ENCODE results near the gene FOS.
A peak's percentile ranks its signal among the peaks of the same experiment; 100 is the strongest.

The FOS gene

DNA sequence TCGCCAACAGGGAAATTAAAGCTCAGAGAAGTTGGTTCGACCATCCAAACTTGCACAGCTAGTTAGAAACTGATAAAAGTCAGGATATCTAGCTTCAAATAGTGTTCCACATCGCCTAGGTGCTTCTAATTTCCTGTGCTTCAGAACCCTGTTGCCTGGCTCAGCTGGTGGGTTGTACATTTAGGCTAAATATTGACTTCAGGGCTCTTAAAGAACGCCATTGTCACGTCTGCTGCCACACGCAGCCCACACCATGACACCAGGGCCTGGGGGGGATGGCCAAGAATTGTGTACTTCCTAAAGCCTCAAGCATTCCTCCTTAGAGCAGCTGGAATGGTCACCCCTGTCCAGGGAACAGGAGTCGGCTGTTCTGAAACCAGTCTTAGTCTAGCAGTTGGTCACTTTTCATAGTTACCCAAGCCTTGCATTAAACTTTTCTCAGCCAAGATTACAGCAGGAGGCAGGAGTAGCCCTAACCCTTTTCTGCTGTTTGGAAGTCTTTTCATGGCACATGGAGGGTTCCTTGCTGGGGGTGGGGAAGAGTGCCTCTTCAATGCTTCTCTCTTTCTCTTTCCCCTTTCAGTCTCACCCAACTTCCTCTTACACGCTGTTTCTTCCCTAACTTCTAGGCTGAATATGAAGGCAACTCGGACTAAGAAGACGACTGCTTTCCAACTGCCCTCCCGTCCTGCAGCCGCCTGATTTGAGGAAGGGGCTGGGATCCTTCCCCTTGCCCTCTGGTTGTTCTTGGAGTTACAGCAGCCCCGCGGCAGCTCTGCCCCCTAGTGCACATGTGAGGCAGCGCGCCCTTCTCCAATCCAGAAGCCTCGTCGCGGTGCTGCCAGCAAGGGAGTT, 17.1 kb downstream of the FOS start:
- no peak overlapping the region for H3K27ac ChIP-seq
- H3K27me3 ChIP-seq (ENCODE audit: insufficient read depth, low read depth, severe bottlenecking) = no peaks in the 10 kb centered on the region
- TF ChIP-seq, protein P1, sequence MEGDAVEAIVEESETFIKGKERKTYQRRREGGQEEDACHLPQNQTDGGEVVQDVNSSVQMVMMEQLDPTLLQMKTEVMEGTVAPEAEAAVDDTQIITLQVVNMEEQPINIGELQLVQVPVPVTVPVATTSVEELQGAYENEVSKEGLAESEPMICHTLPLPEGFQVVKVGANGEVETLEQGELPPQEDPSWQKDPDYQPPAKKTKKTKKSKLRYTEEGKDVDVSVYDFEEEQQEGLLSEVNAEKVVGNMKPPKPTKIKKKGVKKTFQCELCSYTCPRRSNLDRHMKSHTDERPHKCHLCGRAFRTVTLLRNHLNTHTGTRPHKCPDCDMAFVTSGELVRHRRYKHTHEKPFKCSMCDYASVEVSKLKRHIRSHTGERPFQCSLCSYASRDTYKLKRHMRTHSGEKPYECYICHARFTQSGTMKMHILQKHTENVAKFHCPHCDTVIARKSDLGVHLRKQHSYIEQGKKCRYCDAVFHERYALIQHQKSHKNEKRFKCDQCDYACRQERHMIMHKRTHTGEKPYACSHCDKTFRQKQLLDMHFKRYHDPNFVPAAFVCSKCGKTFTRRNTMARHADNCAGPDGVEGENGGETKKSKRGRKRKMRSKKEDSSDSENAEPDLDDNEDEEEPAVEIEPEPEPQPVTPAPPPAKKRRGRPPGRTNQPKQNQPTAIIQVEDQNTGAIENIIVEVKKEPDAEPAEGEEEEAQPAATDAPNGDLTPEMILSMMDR (IDR thresholded peaks at IDR 0.05; ENCODE audit: low read depth, low read length) = peak; percentile 94
- no peaks in the 10 kb centered on the region for H3K9me3 ChIP-seq (ENCODE audit: severe bottlenecking)
- DNase-seq = peak; percentile 77
- no peaks in the 10 kb centered on the region for H3K36me3 ChIP-seq
- peak overlapping the region; percentile 69 for H3K4me3 ChIP-seq (ENCODE audit: low read depth, low read length)

DNA sequence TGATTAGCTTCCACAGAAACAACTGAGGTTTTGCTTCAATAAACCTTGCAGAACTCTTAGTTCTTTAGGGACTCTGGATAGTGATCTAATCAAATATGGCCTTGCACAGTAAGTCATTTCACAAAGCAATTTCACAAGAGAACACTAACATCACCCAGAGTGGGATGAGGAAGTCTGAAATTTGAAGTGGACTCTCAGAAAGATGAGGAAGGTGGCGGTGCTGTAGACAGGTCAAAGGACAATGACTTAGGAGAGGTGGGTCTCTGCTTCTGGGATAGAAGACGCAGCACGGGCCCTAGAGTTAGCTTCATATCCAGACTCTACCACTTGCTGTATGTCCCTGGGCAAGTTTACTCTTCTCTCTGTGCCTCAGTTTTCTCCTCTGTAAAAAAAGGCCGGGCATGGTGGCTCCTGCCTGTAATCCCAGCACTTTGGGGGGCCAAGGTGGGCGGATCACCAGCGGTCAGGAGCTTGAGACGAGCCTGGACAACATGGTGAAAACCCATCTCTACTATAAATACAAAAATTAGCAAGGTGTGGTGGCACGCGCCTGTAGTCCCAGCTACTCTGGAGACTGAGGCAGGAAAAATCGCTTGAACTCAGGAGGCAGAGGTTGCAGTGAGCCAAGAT, 18.9 kb downstream of the FOS start:
- no peak for DNase-seq
- H3K27ac ChIP-seq = no peak overlapping the region
- TF ChIP-seq, protein P1 (IDR thresholded peaks at IDR 0.05; ENCODE audit: low read depth, low read length) = no peak

DNA sequence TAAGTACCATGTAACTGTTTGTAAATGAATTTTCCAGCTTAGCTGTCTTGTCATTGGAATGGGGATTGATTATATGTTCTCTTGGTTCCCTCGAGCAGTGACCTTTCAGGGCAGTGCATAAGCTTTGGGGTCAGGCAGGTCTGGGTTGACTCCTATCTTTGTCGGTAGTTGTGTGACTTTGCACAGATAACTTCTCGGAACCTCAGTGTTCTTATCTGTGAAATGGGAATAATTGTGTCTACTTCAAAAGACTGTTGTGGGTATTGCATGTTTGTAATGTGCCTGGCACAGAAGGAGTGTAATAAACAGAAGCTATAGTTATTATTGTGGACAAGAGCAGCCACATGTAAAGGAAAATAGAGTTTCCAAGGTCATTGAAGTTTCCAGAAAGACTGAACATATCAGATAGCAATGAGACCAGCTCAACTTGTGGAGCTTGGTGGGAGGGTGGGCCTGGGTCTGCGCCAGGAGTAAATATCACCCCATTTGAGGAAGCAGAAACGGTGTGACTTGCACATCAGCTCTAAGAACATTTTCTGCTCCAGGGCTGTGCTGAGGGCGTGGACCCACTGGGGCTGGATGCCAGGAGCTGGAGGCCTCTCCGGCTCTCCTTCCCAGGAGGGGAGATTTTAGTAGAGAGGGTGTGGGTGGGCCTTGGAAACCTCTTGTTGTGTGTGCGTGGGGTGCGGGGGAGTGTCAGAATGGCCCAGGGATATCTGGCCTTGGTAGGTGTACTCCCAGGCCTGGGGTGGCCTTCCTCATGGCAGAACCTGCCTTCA, 19.7 kb downstream of the FOS start:
- Histone ChIP-seq H3K27ac (no peak overlapping the region), H3K4me3 (ENCODE audit: low read depth, low read length) (no peak overlapping the region), H3K27me3 (ENCODE audit: insufficient read depth, low read depth, severe bottlenecking) (no peaks in the 10 kb centered on the region), H3K9me3 (ENCODE audit: severe bottlenecking) (no peaks in the 10 kb centered on the region), H3K36me3 (no peaks in the 10 kb centered on the region)
- no peak for DNase-seq
- TF ChIP-seq, protein P1 (IDR thresholded peaks at IDR 0.05; ENCODE audit: low read depth, low read length) = no peak

More for the DNA sequence above, 18.9 kb downstream of the FOS start:
- Histone ChIP-seq H3K36me3 (no peaks in the 10 kb centered on the region), H3K9me3 (ENCODE audit: severe bottlenecking) (no peaks in the 10 kb centered on the region), H3K4me3 (ENCODE audit: low read depth, low read length) (no peak overlapping the region), H3K27me3 (ENCODE audit: insufficient read depth, low read depth, severe bottlenecking) (no peaks in the 10 kb centered on the region)

DNA sequence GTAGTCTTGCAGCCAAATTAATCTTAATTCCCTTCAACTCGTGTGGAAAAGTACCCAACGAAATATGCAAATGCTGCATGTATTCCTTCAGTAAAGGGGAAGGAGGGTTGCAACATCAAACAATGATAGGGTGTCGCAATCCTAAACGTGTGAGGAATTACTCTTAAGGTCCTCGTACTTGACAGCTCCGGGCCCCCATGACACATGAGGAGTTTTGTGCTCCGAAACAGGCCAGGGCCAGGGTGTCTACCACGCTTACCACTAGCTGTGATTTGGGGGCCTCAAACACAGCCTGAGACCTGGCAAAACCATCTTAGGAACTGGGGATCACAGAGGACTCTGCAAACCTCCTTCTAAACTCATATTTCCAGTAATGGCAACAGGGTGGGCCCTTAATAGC, 20.4 kb downstream of the FOS start:
- TF ChIP-seq, protein P1 (IDR thresholded peaks at IDR 0.05; ENCODE audit: low read depth, low read length) = no peak
- Histone ChIP-seq H3K27me3 (ENCODE audit: insufficient read depth, low read depth, severe bottlenecking) (no peaks in the 10 kb centered on the region), H3K36me3 (no peaks in the 10 kb centered on the region), H3K9me3 (ENCODE audit: severe bottlenecking) (no peaks in the 10 kb centered on the region), H3K27ac (no peak overlapping the region), H3K4me3 (ENCODE audit: low read depth, low read length) (no peak overlapping the region)
- DNase-seq = no peak

DNA sequence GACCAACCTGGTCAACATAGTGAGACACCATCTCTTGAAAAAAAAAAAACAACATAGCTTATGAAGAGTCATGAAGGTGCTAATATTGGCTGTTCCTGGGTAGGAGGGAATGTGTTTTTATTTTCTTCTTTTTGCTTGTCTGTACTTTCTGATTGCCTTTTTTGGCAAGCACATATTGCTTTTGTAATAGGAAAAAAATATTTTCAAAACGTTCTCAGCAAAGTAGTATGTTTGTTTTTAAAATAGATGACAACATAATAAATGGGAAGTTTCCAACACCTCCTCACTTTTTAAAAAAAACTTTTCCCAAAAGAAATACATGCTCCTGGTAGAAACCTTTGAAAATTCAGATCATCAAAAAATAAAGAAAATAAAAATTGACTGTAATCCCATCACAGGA, 20.9 kb downstream of the FOS start:
- TF ChIP-seq, protein P1 (IDR thresholded peaks at IDR 0.05; ENCODE audit: low read depth, low read length) = no peak

More for the DNA sequence above, 20.9 kb downstream of the FOS start:
- Histone ChIP-seq H3K4me3 (ENCODE audit: low read depth, low read length) (no peak overlapping the region), H3K9me3 (ENCODE audit: severe bottlenecking) (no peaks in the 10 kb centered on the region), H3K27me3 (ENCODE audit: insufficient read depth, low read depth, severe bottlenecking) (no peaks in the 10 kb centered on the region), H3K36me3 (no peaks in the 10 kb centered on the region), H3K27ac (no peak overlapping the region)
- no peak for DNase-seq

All from WERI-Rb-1 (cell line).